ENCODE data around the gene HHIP. TPM values are rescaled to one million over a fixed set of nuclear protein-coding genes. Genes with fewer than 3 reads are reported as not detected.

Gene HHIP
- total RNA-seq, 2 donors from 2014 or later = 0.66 to 14.3 TPM

DNA sequence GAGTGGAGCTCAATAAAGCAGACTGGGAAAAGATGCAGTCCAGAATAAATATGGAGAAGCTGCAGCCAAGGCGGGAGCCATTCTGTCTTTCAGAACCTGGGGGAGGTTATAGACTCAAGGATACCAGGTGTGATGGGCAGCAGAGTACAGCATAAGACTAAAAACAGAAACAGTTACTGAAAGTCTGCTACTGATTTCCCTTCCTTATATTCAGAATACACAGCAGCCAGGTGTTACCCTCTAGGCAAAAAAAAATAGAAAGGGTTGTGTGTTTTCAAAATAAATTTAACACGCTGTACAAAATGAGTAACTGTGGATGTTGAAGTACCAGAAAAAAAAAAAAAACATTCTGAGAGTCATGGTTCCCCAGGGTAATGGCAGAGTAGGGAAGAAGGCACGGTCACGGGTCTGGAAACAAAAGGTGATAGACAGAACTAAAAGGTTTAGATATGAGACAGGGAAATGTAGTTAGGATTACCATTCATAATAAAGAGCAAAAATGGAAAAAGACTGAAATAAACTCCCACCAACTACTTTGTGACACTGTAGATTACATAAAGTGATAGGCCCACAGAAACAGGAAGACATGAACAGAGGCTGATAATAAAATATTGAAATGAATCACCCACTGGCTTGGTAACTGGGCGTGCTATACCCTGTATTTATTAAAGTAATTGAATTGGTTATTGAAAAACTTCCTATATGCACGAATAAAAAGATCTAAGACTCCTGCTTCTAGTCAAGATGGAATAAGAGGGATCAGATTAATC is 10.8 kb upstream of the HHIP start:
- 82 to 88% methylated on average over 6 of the region's 6 CpGs for WGBS, 2 donors
- Histone ChIP-seq H3K27ac (no peak overlapping the region), H3K27me3 (no peaks in the 10 kb centered on the region), H3K4me1 (no peaks in the 10 kb centered on the region), H3K4me3 (no peak overlapping the region), H3K9me3 (no peaks in the 10 kb centered on the region), H3K36me3 (replicated peaks in 1 of 2; ENCODE audit: insufficient read depth in 1 of 2, low read depth in 2 of 2) (no peaks in the 10 kb centered on the region)
- no peak for ATAC-seq
- intact Hi-C loops (cut with DNase I) = no loop called here
- TF ChIP-seq, protein P1, sequence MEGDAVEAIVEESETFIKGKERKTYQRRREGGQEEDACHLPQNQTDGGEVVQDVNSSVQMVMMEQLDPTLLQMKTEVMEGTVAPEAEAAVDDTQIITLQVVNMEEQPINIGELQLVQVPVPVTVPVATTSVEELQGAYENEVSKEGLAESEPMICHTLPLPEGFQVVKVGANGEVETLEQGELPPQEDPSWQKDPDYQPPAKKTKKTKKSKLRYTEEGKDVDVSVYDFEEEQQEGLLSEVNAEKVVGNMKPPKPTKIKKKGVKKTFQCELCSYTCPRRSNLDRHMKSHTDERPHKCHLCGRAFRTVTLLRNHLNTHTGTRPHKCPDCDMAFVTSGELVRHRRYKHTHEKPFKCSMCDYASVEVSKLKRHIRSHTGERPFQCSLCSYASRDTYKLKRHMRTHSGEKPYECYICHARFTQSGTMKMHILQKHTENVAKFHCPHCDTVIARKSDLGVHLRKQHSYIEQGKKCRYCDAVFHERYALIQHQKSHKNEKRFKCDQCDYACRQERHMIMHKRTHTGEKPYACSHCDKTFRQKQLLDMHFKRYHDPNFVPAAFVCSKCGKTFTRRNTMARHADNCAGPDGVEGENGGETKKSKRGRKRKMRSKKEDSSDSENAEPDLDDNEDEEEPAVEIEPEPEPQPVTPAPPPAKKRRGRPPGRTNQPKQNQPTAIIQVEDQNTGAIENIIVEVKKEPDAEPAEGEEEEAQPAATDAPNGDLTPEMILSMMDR (IDR thresholded peaks at IDR 0.05) = no peak
- TF ChIP-seq POLR2A (IDR thresholded peaks at IDR 0.05) = no peak
- DNase-seq = no peak

GRCh38 chr4:144644368-144645101 is 1.4 kb upstream of the HHIP start:
- TF ChIP-seq POLR2A (IDR thresholded peaks at IDR 0.05) = no peak
- TF ChIP-seq, protein P1 (IDR thresholded peaks at IDR 0.05) = no peak

GRCh38 chr4:144645102-144645630 is 790 bp upstream of the HHIP start:
- Histone ChIP-seq H3K4me1 (peaks cover 18% of the 10 kb centered on the region), H3K27ac (peak overlapping the region in 2 of 4 donors; percentile 76 to 78), H3K4me3 (peak overlapping the region; percentile 14 to 29), H3K27me3 (peaks cover 0 to 7% of the 10 kb centered on the region in 2 donors), H3K9me3 (no peaks in the 10 kb centered on the region), H3K36me3 (replicated peaks in 1 of 2; ENCODE audit: insufficient read depth in 1 of 2, low read depth in 2 of 2) (no peaks in the 10 kb centered on the region)
- TF ChIP-seq POLR2A (IDR thresholded peaks at IDR 0.05) = no peak
- TF ChIP-seq, protein P1 (IDR thresholded peaks at IDR 0.05) = no peak
- intact Hi-C loops (cut with DNase I) = no loop called here
- WGBS, 2 donors = 17 to 24% methylated on average over 11 to 27 of the region's 29 CpGs
- peak in 3 of 4 donors; percentile 20 to 46 (median 38) for DNase-seq
- ATAC-seq = peak; percentile 43

More at GRCh38 chr4:144644368-144645101, 1.4 kb upstream of the HHIP start:
- no peak for DNase-seq
- no peak for ATAC-seq
- Histone ChIP-seq H3K4me3 (no peak overlapping the region), H3K27me3 (peaks cover 0 to 7% of the 10 kb centered on the region in 2 donors), H3K9me3 (no peaks in the 10 kb centered on the region), H3K36me3 (replicated peaks in 1 of 2; ENCODE audit: insufficient read depth in 1 of 2, low read depth in 2 of 2) (no peaks in the 10 kb centered on the region), H3K27ac (peak overlapping the region in 2 of 4 donors; percentile 76 to 78), H3K4me1 (peaks cover 18% of the 10 kb centered on the region)
- WGBS, 2 donors = 51 to 52% methylated on average over 12 of the region's 12 CpGs
- intact Hi-C loops (cut with DNase I) = no loop called here

- no peak for TF ChIP-seq POLR2A (IDR thresholded peaks at IDR 0.05)
- TF ChIP-seq, protein P1 (IDR thresholded peaks at IDR 0.05) = no peak
- ATAC-seq (peak; percentile 5), DNase-seq (peak in 3 of 4 donors; percentile 15 to 38 (median 30))
- Histone ChIP-seq H3K4me1 (peaks cover 18% of the 10 kb centered on the region), H3K27ac (peak overlapping the region in 2 of 4 donors; percentile 76 to 78), H3K27me3 (peaks cover 0 to 7% of the 10 kb centered on the region in 2 donors), H3K4me3 (peak overlapping the region in 1 of 2 donors; percentile 29), H3K9me3 (no peaks in the 10 kb centered on the region), H3K36me3 (replicated peaks in 1 of 2; ENCODE audit: insufficient read depth in 1 of 2, low read depth in 2 of 2) (no peaks in the 10 kb centered on the region)
- intact Hi-C loops (cut with DNase I) = no loop called here
- 2 to 3% methylated on average over 22 of the region's 22 CpGs for WGBS, 2 donors
These were observed 653 bp downstream of the HHIP start for GRCh38 chr4:144646523-144647094.
